Measurements from ENCODE around the gene SH3TC1. TPM values are rescaled to one million over a fixed set of nuclear protein-coding genes. Genes with fewer than 3 reads are reported as not detected.

SH3TC1 gene
- total RNA-seq, 1 experiment from 2014 or later, result 2.2 TPM

GRCh38 chr4:8158710-8159536, 40.2 kb upstream of the SH3TC1 start, which contains the start of gene ABLIM2:
Gene ABLIM2, minus strand, starts transcription at chr4:8158813. Its CDS starts 124 bp downstream, at chr4:8158689.
- Histone ChIP-seq H3K27me3 (ENCODE audit: control insufficient read depth, insufficient read depth, low read length) (peaks cover 38% of the 10 kb centered on the region), H3K4me3 (ENCODE audit: insufficient read depth, low read depth, low read length) (peak within 1 kb of the TSS; percentile 72), H3K36me3 (replicated peaks; ENCODE audit: control insufficient read depth, insufficient read depth, low read length) (no peaks in the 10 kb centered on the region)
- peak; percentile 100 for DNase-seq

- H3K27me3 ChIP-seq (ENCODE audit: control insufficient read depth, insufficient read depth, low read length), result peaks cover 38% of the 10 kb centered on the region
- no peak for DNase-seq
Observed at GRCh38 chr4:8159537-8160232, 39.4 kb upstream of the SH3TC1 start.

GRCh38 chr4:8160233-8160560, 38.9 kb upstream of the SH3TC1 start:
- H3K27me3 ChIP-seq (ENCODE audit: control insufficient read depth, insufficient read depth, low read length), result peaks cover 38% of the 10 kb centered on the region
- no peak overlapping the region for H3K4me3 ChIP-seq (ENCODE audit: insufficient read depth, low read depth, low read length)
- no peaks in the 10 kb centered on the region for H3K36me3 ChIP-seq (replicated peaks; ENCODE audit: control insufficient read depth, insufficient read depth, low read length)
- peak; percentile 50 for DNase-seq

More at GRCh38 chr4:8159537-8160232, 39.4 kb upstream of the SH3TC1 start:
- H3K36me3 ChIP-seq (replicated peaks; ENCODE audit: control insufficient read depth, insufficient read depth, low read length), result no peaks in the 10 kb centered on the region
- H3K4me3 ChIP-seq (ENCODE audit: insufficient read depth, low read depth, low read length), result peak overlapping the region; percentile 72

GRCh38 chr4:8160572-8160971, 38.5 kb upstream of the SH3TC1 start:
- H3K4me3 ChIP-seq (ENCODE audit: insufficient read depth, low read depth, low read length), result no peak overlapping the region
- no peak for DNase-seq
- peaks cover 38% of the 10 kb centered on the region for H3K27me3 ChIP-seq (ENCODE audit: control insufficient read depth, insufficient read depth, low read length)
- no peaks in the 10 kb centered on the region for H3K36me3 ChIP-seq (replicated peaks; ENCODE audit: control insufficient read depth, insufficient read depth, low read length)

- H3K27me3 ChIP-seq (ENCODE audit: control insufficient read depth, insufficient read depth, low read length), result peaks cover 26% of the 10 kb centered on the region
- no peak overlapping the region for H3K4me3 ChIP-seq (ENCODE audit: insufficient read depth, low read depth, low read length)
- no peak for DNase-seq
- H3K36me3 ChIP-seq (replicated peaks; ENCODE audit: control insufficient read depth, insufficient read depth, low read length), result no peaks in the 10 kb centered on the region
Observed at GRCh38 chr4:8162625-8163024, 36.5 kb upstream of the SH3TC1 start.

- Histone ChIP-seq H3K27me3 (ENCODE audit: control insufficient read depth, insufficient read depth, low read length) (peaks cover 22% of the 10 kb centered on the region), H3K4me3 (ENCODE audit: insufficient read depth, low read depth, low read length) (no peak overlapping the region), H3K36me3 (replicated peaks; ENCODE audit: control insufficient read depth, insufficient read depth, low read length) (no peaks in the 10 kb centered on the region)
- no peak for DNase-seq
Observed at GRCh38 chr4:8163026-8163425, 36.1 kb upstream of the SH3TC1 start.

- Histone ChIP-seq H3K36me3 (replicated peaks; ENCODE audit: control insufficient read depth, insufficient read depth, low read length) (no peaks in the 10 kb centered on the region), H3K27me3 (ENCODE audit: control insufficient read depth, insufficient read depth, low read length) (peaks cover 16% of the 10 kb centered on the region), H3K4me3 (ENCODE audit: insufficient read depth, low read depth, low read length) (no peak overlapping the region)
- no peak for DNase-seq
Observed at GRCh38 chr4:8163436-8164193, 35.5 kb upstream of the SH3TC1 start.

- Histone ChIP-seq H3K4me3 (ENCODE audit: insufficient read depth, low read depth, low read length) (no peak overlapping the region), H3K36me3 (replicated peaks; ENCODE audit: control insufficient read depth, insufficient read depth, low read length) (no peaks in the 10 kb centered on the region), H3K27me3 (ENCODE audit: control insufficient read depth, insufficient read depth, low read length) (peaks cover 14% of the 10 kb centered on the region)
- DNase-seq, result no peak
Observed at GRCh38 chr4:8164194-8164565, 34.9 kb upstream of the SH3TC1 start.

GRCh38 chr4:8164687-8165086, 34.4 kb upstream of the SH3TC1 start:
- no peak overlapping the region for H3K4me3 ChIP-seq (ENCODE audit: insufficient read depth, low read depth, low read length)
- no peak for DNase-seq
- no peaks in the 10 kb centered on the region for H3K36me3 ChIP-seq (replicated peaks; ENCODE audit: control insufficient read depth, insufficient read depth, low read length)
- H3K27me3 ChIP-seq (ENCODE audit: control insufficient read depth, insufficient read depth, low read length), result peaks cover 9% of the 10 kb centered on the region

GRCh38 chr4:8165374-8165896, 33.7 kb upstream of the SH3TC1 start:
- H3K27me3 ChIP-seq (ENCODE audit: control insufficient read depth, insufficient read depth, low read length), result peaks cover 2% of the 10 kb centered on the region
- no peak for DNase-seq
- H3K4me3 ChIP-seq (ENCODE audit: insufficient read depth, low read depth, low read length), result no peak overlapping the region
- H3K36me3 ChIP-seq (replicated peaks; ENCODE audit: control insufficient read depth, insufficient read depth, low read length), result no peaks in the 10 kb centered on the region

- no peaks in the 10 kb centered on the region for H3K36me3 ChIP-seq (replicated peaks; ENCODE audit: control insufficient read depth, insufficient read depth, low read length)
- DNase-seq, result no peak
- H3K27me3 ChIP-seq (ENCODE audit: control insufficient read depth, insufficient read depth, low read length), result no peaks in the 10 kb centered on the region
- H3K4me3 ChIP-seq (ENCODE audit: insufficient read depth, low read depth, low read length), result no peak overlapping the region
Observed at GRCh38 chr4:8167291-8167690, 31.8 kb upstream of the SH3TC1 start.

- H3K27me3 ChIP-seq (ENCODE audit: control insufficient read depth, insufficient read depth, low read length), result no peaks in the 10 kb centered on the region
- no peak overlapping the region for H3K4me3 ChIP-seq (ENCODE audit: insufficient read depth, low read depth, low read length)
Observed at GRCh38 chr4:8167815-8168214, 31.3 kb upstream of the SH3TC1 start.

GRCh38 chr4:8168232-8168631, 30.9 kb upstream of the SH3TC1 start:
- Histone ChIP-seq H3K4me3 (ENCODE audit: insufficient read depth, low read depth, low read length) (no peak overlapping the region), H3K36me3 (replicated peaks; ENCODE audit: control insufficient read depth, insufficient read depth, low read length) (no peaks in the 10 kb centered on the region), H3K27me3 (ENCODE audit: control insufficient read depth, insufficient read depth, low read length) (no peaks in the 10 kb centered on the region)
- peak; percentile 55 for DNase-seq

More at GRCh38 chr4:8167815-8168214, 31.3 kb upstream of the SH3TC1 start:
- H3K36me3 ChIP-seq (replicated peaks; ENCODE audit: control insufficient read depth, insufficient read depth, low read length), result no peaks in the 10 kb centered on the region
- DNase-seq, result no peak

GRCh38 chr4:8168832-8169598, 30.1 kb upstream of the SH3TC1 start:
- H3K27me3 ChIP-seq (ENCODE audit: control insufficient read depth, insufficient read depth, low read length), result no peaks in the 10 kb centered on the region

More at GRCh38 chr4:8168832-8169598, 30.1 kb upstream of the SH3TC1 start:
- no peak overlapping the region for H3K4me3 ChIP-seq (ENCODE audit: insufficient read depth, low read depth, low read length)
- no peaks in the 10 kb centered on the region for H3K36me3 ChIP-seq (replicated peaks; ENCODE audit: control insufficient read depth, insufficient read depth, low read length)
- no peak for DNase-seq

Measured in H7 (cell line).